ENCODE data around the gene SLC39A2.

- peak; percentile 51 to 53 for TF ChIP-seq CTCF (conservative IDR thresholded peaks at IDR 0.05; ENCODE audit: low read depth in 2 of 2)
- no peak for TF ChIP-seq EZH2 (IDR thresholded peaks at IDR 0.05; ENCODE audit: low read depth, unreplicated experiment)
- peak; percentile 57; the same call in 1 of the 2 replicates for TF ChIP-seq POLR2AphosphoS5 (IDR thresholded peaks at IDR 0.05; ENCODE audit: low read depth)
- TF ChIP-seq EZH2phosphoT487 (IDR thresholded peaks at IDR 0.05; ENCODE audit: unreplicated experiment), result no peak
- TF ChIP-seq, protein P1, sequence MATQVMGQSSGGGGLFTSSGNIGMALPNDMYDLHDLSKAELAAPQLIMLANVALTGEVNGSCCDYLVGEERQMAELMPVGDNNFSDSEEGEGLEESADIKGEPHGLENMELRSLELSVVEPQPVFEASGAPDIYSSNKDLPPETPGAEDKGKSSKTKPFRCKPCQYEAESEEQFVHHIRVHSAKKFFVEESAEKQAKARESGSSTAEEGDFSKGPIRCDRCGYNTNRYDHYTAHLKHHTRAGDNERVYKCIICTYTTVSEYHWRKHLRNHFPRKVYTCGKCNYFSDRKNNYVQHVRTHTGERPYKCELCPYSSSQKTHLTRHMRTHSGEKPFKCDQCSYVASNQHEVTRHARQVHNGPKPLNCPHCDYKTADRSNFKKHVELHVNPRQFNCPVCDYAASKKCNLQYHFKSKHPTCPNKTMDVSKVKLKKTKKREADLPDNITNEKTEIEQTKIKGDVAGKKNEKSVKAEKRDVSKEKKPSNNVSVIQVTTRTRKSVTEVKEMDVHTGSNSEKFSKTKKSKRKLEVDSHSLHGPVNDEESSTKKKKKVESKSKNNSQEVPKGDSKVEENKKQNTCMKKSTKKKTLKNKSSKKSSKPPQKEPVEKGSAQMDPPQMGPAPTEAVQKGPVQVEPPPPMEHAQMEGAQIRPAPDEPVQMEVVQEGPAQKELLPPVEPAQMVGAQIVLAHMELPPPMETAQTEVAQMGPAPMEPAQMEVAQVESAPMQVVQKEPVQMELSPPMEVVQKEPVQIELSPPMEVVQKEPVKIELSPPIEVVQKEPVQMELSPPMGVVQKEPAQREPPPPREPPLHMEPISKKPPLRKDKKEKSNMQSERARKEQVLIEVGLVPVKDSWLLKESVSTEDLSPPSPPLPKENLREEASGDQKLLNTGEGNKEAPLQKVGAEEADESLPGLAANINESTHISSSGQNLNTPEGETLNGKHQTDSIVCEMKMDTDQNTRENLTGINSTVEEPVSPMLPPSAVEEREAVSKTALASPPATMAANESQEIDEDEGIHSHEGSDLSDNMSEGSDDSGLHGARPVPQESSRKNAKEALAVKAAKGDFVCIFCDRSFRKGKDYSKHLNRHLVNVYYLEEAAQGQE (IDR thresholded peaks at IDR 0.05; ENCODE audit: unreplicated experiment), result no peak
- TF ChIP-seq NANOG (IDR thresholded peaks at IDR 0.05; ENCODE audit: borderline replicate concordance), result no peak
- no peak for TF ChIP-seq JUNB (IDR thresholded peaks at IDR 0.05; ENCODE audit: unreplicated experiment)
- TF ChIP-seq, protein P2, sequence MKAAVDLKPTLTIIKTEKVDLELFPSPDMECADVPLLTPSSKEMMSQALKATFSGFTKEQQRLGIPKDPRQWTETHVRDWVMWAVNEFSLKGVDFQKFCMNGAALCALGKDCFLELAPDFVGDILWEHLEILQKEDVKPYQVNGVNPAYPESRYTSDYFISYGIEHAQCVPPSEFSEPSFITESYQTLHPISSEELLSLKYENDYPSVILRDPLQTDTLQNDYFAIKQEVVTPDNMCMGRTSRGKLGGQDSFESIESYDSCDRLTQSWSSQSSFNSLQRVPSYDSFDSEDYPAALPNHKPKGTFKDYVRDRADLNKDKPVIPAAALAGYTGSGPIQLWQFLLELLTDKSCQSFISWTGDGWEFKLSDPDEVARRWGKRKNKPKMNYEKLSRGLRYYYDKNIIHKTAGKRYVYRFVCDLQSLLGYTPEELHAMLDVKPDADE (IDR thresholded peaks at IDR 0.05), result peak; percentile 89
- peak; percentile 75 for TF ChIP-seq CREB1 (CRISPR knock-in tag; IDR thresholded peaks at IDR 0.05; ENCODE audit: low read depth)
These were observed 9.1 kb upstream of the SLC39A2 start, which contains the start of gene METTL17 for GRCh38 chr14:20989787-20990600.
